Keratinocyte (primary cell): ENCODE measurements around the gene FBXO31. TPM values are rescaled to one million over a fixed set of nuclear protein-coding genes. Genes with fewer than 3 reads are reported as not detected.
"Not testable (repeated sequence)": the region's sequence is repeated elsewhere in the genome, so short reads cannot be mapped to it uniquely, and the experiment has no call there.

Source experiments
- DNase-seq: peaks from one replicate; pipeline ENCODE4 v3.0.0-alpha.2; 2011; ENCODE audit warnings: low read depth, missing footprints, low spot score
- FAIRE-seq: peaks from 2 replicates; lab custom pipeline; 2011; peaks lifted over from hg19 to GRCh38; lab: Jason Lieb, UNC
- H2AFZ ChIP-seq: 2 replicates; pipeline ENCODE4 v1.6.0; 2012; ENCODE audit warnings: low read length, control low read depth, inconsistent platforms; ENCODE audit not compliant: control insufficient read depth
- H3K27ac ChIP-seq: 2 replicates; pipeline ENCODE4 v1.5.1; 2011; ENCODE audit warnings: low read length; ENCODE audit not compliant: control insufficient read depth, insufficient read depth
- H3K27me3 ChIP-seq: 3 replicates; pipeline ENCODE4 v1.6.0; 2011; ENCODE audit warnings: low read length; ENCODE audit not compliant: control insufficient read depth, insufficient read depth; ENCODE audit errors: extremely low read depth
- H3K36me3 ChIP-seq, 2 experiments: 2 replicates in 1 of 2; 3 replicates in 1 of 2; pipeline ENCODE4 v1.5.1; 2011; ENCODE audit warnings: low read length in 2 of 2, mild to moderate bottlenecking in 1 of 2; ENCODE audit not compliant: control insufficient read depth in 2 of 2, insufficient read depth in 2 of 2; ENCODE audit errors: extremely low read depth in 1 of 2
- H3K4me1 ChIP-seq: 3 replicates; pipeline ENCODE4 v1.5.1; 2011; ENCODE audit warnings: low read length; ENCODE audit not compliant: control insufficient read depth, insufficient read depth; ENCODE audit errors: extremely low read depth
- H3K4me2 ChIP-seq: 3 replicates; pipeline ENCODE4 v1.6.0; 2011; ENCODE audit warnings: low read depth, low read length; ENCODE audit not compliant: control insufficient read depth, insufficient read depth; ENCODE audit errors: extremely low read depth
- H3K4me3 ChIP-seq, 3 experiments: fragments of 200-600 bp in 1 of 3; sonication (generic) in 1 of 3; 2 replicates in 2 of 3; 3 replicates in 1 of 3; pipeline ENCODE4 v1.5.1; 2011 to 2016; ENCODE audit warnings: low read length in 3 of 3, mild to moderate bottlenecking in 3 of 3, control low read depth in 2 of 3, inconsistent platforms in 1 of 3, low read depth in 1 of 3, mixed read lengths in 1 of 3, mixed run types in 1 of 3, moderate library complexity in 1 of 3; ENCODE audit not compliant: control insufficient read depth in 2 of 3, insufficient read depth in 2 of 3; ENCODE audit errors: extremely low read depth in 1 of 3
- H3K79me2 ChIP-seq: 2 replicates; pipeline ENCODE4 v1.6.0; 2012; ENCODE audit warnings: low read length; ENCODE audit not compliant: control insufficient read depth, insufficient read depth
- H3K9ac ChIP-seq: 3 replicates; pipeline ENCODE4 v1.6.0; 2011; ENCODE audit warnings: low read length; ENCODE audit not compliant: control insufficient read depth, insufficient read depth; ENCODE audit errors: extremely low read depth
- H3K9me1 ChIP-seq: 3 replicates; pipeline ENCODE4 v1.6.0; 2011; ENCODE audit warnings: low read length; ENCODE audit not compliant: control insufficient read depth, insufficient read depth; ENCODE audit errors: extremely low read depth
- H3K9me3 ChIP-seq: 2 replicates; pipeline ENCODE4 v1.5.1; 2012; ENCODE audit warnings: low read depth, low read length; ENCODE audit not compliant: control insufficient read depth
- H4K20me1 ChIP-seq: 3 replicates; pipeline ENCODE4 v1.6.0; 2011; ENCODE audit warnings: low read length; ENCODE audit not compliant: control insufficient read depth, insufficient read depth; ENCODE audit errors: extremely low read depth
- CTCF ChIP-seq, 3 experiments: IDR thresholded peaks in 1 of 3; conservative IDR thresholded peaks in 1 of 3; optimal IDR thresholded peaks in 1 of 3; 2 replicates in 2 of 3; 3 replicates in 1 of 3; pipeline versions ENCODE3 to v1.5.1; 2011; ENCODE audit warnings: low read length in 3 of 3, mild to moderate bottlenecking in 3 of 3, moderate library complexity in 2 of 3, control low read depth in 1 of 3, inconsistent platforms in 1 of 3; ENCODE audit not compliant: insufficient read depth in 2 of 3; ENCODE audit errors: extremely low read depth in 1 of 3
- EZH2 ChIP-seq: IDR thresholded peaks from one replicate; pipeline ENCODE4 v1.6.1; 2012; ENCODE audit warnings: inconsistent platforms, mild to moderate bottlenecking, low read length, moderate library complexity
- dilution Hi-C: fragments of 300-500 bp; cut with MboI; formaldehyde crosslinking; loops from one replicate; pipeline ENCODE4 v1.7.0; 2020; ENCODE audit warnings: low sequenced_read_pairs; ENCODE audit not compliant: extremely low pct_ligation_motif_present
- polyA plus RNA-seq, 5 experiments: library from polyadenylated mRNA; depleted of rRNA in 3 of 5; stranded (reverse) in 3 of 5; stranded (forward) in 1 of 5; unstranded in 1 of 5; fragments of >200 nt; gene quantifications; 1 replicate in 1 of 5; 2 replicates in 3 of 5; 3 replicates in 1 of 5; pipeline versions ENCODE4 v1.2.1 to v1.2.3, GENCODE V29; 2011 to 2012; ENCODE audit warnings: missing spikeins in 2 of 5, low read depth in 1 of 5, low replicate concordance in 1 of 5

FBXO31 gene
- polyA plus RNA-seq, 1 donor (not counting 4 experiments of a cell fraction or from before 2014, with no cell fraction given): 17.0 TPM

- TF ChIP-seq CTCF (optimal IDR thresholded peaks at IDR 0.05 in 1 of 3, IDR thresholded peaks at IDR 0.05 in 1 of 3, conservative IDR thresholded peaks at IDR 0.05 in 1 of 3; ENCODE audit: extremely low read depth in 1 of 3, insufficient read depth in 2 of 3, low read length in 3 of 3) (no peak), EZH2 (no peak)
- Histone ChIP-seq H3K4me2 (no peak overlapping the region), H3K36me3 (peaks cover 21 to 32% of the 10 kb centered on the region in 2 experiments), H3K79me2 (peaks cover 4% of the 10 kb centered on the region), H3K4me1 (no peaks in the 10 kb centered on the region), H3K9me1 (no peaks in the 10 kb centered on the region), H3K9me3 (no peaks in the 10 kb centered on the region), H3K27me3 (no peaks in the 10 kb centered on the region), H3K4me3 (no peak overlapping the region), H4K20me1 (no peaks in the 10 kb centered on the region), H3K27ac (no peak overlapping the region), H3K9ac (no peak overlapping the region), H2AFZ (no peak overlapping the region)
- dilution Hi-C loops: no loop called here
- FAIRE-seq (no peak), DNase-seq (no peak)
These were observed 43.4 kb downstream of the FBXO31 start for GRCh38 chr16:87340198-87340597.

GRCh38 chr16:87339724-87340105, 43.9 kb downstream of the FBXO31 start:
- H2AFZ ChIP-seq, dilution Hi-C loops, H3K27me3 ChIP-seq, H3K4me2 ChIP-seq, H4K20me1 ChIP-seq, H3K4me3 ChIP-seq, H3K9ac ChIP-seq, H3K27ac ChIP-seq, FAIRE-seq, H3K79me2 ChIP-seq, H3K9me3 ChIP-seq, H3K4me1 ChIP-seq, H3K9me1 ChIP-seq, DNase-seq: not testable (repeated sequence)
- H3K36me3 ChIP-seq: peaks cover 21 to 32% of the 10 kb centered on the region in 2 experiments

GRCh38 chr16:87339086-87339723, 44.4 kb downstream of the FBXO31 start:
- H4K20me1 ChIP-seq: no peaks in the 10 kb centered on the region
- dilution Hi-C loops: no loop called here
- H3K9ac ChIP-seq: no peak overlapping the region
- no peaks in the 10 kb centered on the region for H3K9me3 ChIP-seq
- no peak overlapping the region for H3K4me3 ChIP-seq
- peaks cover 19 to 35% of the 10 kb centered on the region in 2 experiments for H3K36me3 ChIP-seq
- H3K4me2 ChIP-seq: no peak overlapping the region
- H3K79me2 ChIP-seq: peaks cover 4% of the 10 kb centered on the region
- no peak overlapping the region for H2AFZ ChIP-seq
- TF ChIP-seq EZH2: no peak
- no peak for TF ChIP-seq CTCF (optimal IDR thresholded peaks at IDR 0.05 in 1 of 3, IDR thresholded peaks at IDR 0.05 in 1 of 3, conservative IDR thresholded peaks at IDR 0.05 in 1 of 3; ENCODE audit: extremely low read depth in 1 of 3, insufficient read depth in 2 of 3, low read length in 3 of 3)
- DNase-seq (no peak), FAIRE-seq (no peak)
- no peaks in the 10 kb centered on the region for H3K4me1 ChIP-seq
- H3K9me1 ChIP-seq: no peaks in the 10 kb centered on the region
- H3K27me3 ChIP-seq: no peaks in the 10 kb centered on the region
- no peak overlapping the region for H3K27ac ChIP-seq
